Measurements from ENCODE around the gene FBL. TPM values are rescaled to one million over a fixed set of nuclear protein-coding genes. Genes with fewer than 3 reads are reported as not detected.

The FBL gene
- total RNA-seq, 4 donors from 2014 or later: 167 to 224 (median 174) TPM

GRCh38 chr19:39852882-39853281, 6.7 kb upstream of the FBL start:
- TF ChIP-seq POLR2A (IDR thresholded peaks at IDR 0.05) (no peak), CTCF (IDR thresholded peaks at IDR 0.05) (no peak)
- intact Hi-C loops (cut with DNase I; ENCODE audit: low total_unique reads): no loop called here
- H3K4me3 ChIP-seq (ENCODE audit: low read depth, poor library complexity, severe bottlenecking): no peak overlapping the region
- WGBS, 2 donors: 93% methylated on average over 7 of the region's 7 CpGs
- no peak for DNase-seq (ENCODE audit: low spot score in 2 of 2)

DNA sequence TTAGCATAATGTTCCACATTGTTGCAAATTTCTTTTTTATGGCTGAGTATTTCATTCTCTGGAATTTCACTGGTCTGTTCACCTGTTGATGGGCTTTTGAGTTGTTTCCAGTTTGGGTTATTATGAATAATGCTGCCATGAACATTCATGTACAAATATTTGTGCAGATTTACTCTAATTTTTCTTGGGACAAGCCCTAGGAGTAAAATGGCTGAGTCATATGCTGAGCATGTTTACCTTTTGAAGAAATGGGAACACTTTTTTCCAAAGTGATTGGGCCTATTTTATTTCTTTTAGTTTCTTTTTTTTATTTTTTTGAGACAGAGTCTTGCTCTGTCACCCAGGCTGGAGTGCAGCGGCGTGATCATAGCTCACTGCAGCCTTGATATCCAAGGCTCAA, 4.7 kb upstream of the FBL start:
- intact Hi-C loops (cut with DNase I; ENCODE audit: low total_unique reads): no loop called here
- H3K4me3 ChIP-seq (ENCODE audit: low read depth, poor library complexity, severe bottlenecking): no peak overlapping the region
- DNase-seq (ENCODE audit: low spot score in 2 of 2): no peak
- no peak for TF ChIP-seq CTCF (IDR thresholded peaks at IDR 0.05)
- TF ChIP-seq POLR2A (IDR thresholded peaks at IDR 0.05): no peak
- WGBS, 2 donors: 90 to 97% methylated on average over 2 of the region's 2 CpGs

DNA sequence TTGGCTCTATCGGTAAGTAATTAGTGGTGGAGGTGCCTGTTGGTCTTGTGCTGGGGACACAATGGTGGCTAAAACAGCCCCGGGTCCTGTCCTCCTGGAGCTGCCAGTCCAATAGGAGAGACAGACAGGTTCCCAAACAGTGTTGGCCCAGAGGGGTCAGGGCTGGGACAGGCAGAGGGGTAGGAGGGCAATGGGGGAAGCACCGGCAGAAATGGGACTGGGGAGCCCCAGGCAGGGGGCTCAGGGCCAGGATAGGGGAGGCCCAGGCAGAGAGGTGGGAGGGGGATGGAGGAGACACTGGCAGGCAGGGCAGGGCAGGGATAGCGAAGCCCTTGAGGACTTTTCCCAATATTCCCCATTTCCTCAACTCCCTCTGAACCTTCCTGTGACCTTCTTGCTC, 2.2 kb upstream of the FBL start:
- H3K4me3 ChIP-seq (ENCODE audit: low read depth, poor library complexity, severe bottlenecking): no peak overlapping the region
- TF ChIP-seq CTCF (IDR thresholded peaks at IDR 0.05): no peak
- TF ChIP-seq POLR2A (IDR thresholded peaks at IDR 0.05): no peak
- intact Hi-C loops (cut with DNase I; ENCODE audit: low total_unique reads): loop anchor here (5.0 kb wide), 1 partner anchor 56 kb away; no protein-coding TSS in a partner anchor
- no peak for DNase-seq (ENCODE audit: low spot score in 2 of 2)
- WGBS, 2 donors: 90 to 95% methylated on average over 4 of the region's 4 CpGs

- WGBS, 2 donors: 87 to 88% methylated on average over 6 of the region's 6 CpGs
- TF ChIP-seq POLR2A (IDR thresholded peaks at IDR 0.05) (no peak), CTCF (IDR thresholded peaks at IDR 0.05) (no peak)
- H3K4me3 ChIP-seq (ENCODE audit: low read depth, poor library complexity, severe bottlenecking): no peak overlapping the region
- intact Hi-C loops (cut with DNase I; ENCODE audit: low total_unique reads): loop anchor here (5.0 kb wide), 1 partner anchor 55 kb away; no protein-coding TSS in a partner anchor
- no peak for DNase-seq (ENCODE audit: low spot score in 2 of 2)
Measured at GRCh38 chr19:39847525-39847924, 1.3 kb upstream of the FBL start.

DNA sequence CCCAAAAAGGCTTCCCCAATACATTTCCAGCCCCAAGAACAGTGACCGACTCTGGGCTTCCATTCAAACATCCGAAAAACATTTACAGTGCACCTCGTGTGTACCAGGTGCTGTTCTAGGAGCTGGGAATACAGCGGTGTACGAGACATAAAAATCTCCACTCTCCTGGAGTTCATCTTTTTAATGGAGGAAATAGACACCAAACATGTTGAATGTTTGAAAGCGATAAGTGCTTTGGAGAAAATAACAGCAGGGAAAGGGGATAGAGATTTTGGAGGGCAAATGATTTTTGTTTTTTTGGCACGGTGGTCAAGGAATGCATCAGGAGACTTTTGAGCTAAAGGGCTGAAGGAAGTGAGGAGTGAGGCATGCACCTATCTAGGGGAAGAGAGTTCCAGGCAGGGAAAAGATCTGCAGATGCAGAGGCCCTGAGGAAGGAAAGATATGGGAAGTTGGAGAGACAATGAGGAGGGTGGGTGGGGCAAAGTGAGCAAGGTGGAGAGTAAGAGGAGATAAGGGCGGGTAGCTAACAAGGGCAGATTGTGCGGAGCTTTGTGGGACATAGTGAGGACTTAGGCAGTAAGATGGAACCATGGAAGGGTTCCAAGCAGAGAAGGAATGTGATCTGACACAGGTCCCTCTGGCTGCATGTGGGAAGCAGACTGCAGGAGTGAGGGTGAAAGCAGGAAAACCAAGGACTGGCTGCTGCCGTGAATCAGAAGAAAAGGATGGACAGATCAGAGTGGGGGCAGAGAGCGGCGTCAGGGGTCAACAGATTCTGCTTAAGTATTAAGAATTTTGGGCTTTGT, 703 bp upstream of the FBL start:
- TF ChIP-seq POLR2A (IDR thresholded peaks at IDR 0.05): no peak
- TF ChIP-seq CTCF (IDR thresholded peaks at IDR 0.05): no peak
- intact Hi-C loops (cut with DNase I; ENCODE audit: low total_unique reads): loop anchor here (5.0 kb wide), 1 partner anchor 55 kb away; no protein-coding TSS in a partner anchor
- no peak for DNase-seq (ENCODE audit: low spot score in 2 of 2)
- H3K4me3 ChIP-seq (ENCODE audit: low read depth, poor library complexity, severe bottlenecking): peak overlapping the region; percentile 80
- 35 to 40% methylated on average over 12 of the region's 12 CpGs for WGBS, 2 donors
